Uterus (tissue), 2 donors: ENCODE data around the gene UTP14C.

ENCODE experiments used
- POLR2A ChIP-seq, 2 donors: fragments of 450-650 bp; IDR thresholded peaks; one replicate each; pipeline ENCODE4 v1.6.1; 2016; ENCODE audit warnings: antibody characterized with exemption in 2 of 2, mild to moderate bottlenecking in 1 of 2, moderate library complexity in 1 of 2
- TF ChIP-seq, protein P1 (sequence below), 4 experiments: fragments of 200-600 bp in 2 of 4; fragments of 450-650 bp in 2 of 4; sonication (generic) in 2 of 4; IDR thresholded peaks; one replicate each; pipeline ENCODE4 v1.5.1; 2016 to 2019; ENCODE audit warnings: antibody characterized with exemption in 4 of 4, mild to moderate bottlenecking in 2 of 4, moderate library complexity in 1 of 4

DNA sequence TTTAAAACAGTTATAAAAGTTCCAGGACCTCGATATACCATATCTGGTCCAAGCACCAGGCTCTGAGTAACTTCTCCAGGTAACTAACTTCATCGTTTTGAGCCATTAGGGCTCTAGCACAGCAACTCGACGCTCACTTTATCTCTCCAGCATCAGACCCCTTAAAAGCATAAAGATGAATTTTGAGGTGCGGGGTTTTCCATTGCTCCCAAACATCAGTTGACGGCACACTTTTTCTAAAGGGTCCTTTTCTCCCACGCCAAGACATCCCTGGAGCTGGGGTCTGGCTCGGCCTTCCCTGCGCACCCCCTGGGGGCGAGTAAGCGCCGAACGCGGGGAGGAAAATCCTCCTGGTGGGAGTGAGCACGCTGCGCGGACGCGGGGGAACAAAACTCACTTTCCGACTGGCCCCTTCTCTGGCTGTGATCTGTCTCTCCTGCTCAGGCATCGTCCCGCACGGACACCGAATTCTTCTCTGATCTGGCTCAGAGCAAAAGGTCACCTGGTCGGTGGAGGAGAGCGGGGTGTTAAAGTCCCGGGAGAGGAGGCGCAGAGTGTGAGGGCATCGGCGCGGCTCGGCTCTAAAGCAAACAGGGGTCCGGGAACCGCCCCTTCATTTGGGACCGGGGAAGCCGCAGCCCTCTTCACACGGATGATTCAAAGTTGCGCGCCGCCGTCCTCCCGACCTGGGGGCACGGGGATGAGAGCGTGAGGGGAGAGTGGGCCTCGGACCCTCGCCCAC is 13.4 kb upstream of the UTP14C start, which contains the start of gene ATP7B:
- TF ChIP-seq, protein P1, sequence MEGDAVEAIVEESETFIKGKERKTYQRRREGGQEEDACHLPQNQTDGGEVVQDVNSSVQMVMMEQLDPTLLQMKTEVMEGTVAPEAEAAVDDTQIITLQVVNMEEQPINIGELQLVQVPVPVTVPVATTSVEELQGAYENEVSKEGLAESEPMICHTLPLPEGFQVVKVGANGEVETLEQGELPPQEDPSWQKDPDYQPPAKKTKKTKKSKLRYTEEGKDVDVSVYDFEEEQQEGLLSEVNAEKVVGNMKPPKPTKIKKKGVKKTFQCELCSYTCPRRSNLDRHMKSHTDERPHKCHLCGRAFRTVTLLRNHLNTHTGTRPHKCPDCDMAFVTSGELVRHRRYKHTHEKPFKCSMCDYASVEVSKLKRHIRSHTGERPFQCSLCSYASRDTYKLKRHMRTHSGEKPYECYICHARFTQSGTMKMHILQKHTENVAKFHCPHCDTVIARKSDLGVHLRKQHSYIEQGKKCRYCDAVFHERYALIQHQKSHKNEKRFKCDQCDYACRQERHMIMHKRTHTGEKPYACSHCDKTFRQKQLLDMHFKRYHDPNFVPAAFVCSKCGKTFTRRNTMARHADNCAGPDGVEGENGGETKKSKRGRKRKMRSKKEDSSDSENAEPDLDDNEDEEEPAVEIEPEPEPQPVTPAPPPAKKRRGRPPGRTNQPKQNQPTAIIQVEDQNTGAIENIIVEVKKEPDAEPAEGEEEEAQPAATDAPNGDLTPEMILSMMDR (IDR thresholded peaks at IDR 0.05), result no peak
- TF ChIP-seq POLR2A (IDR thresholded peaks at IDR 0.05), result no peak
